Stimulated activated naive CD4-positive, alpha-beta T cell (primary cell): ENCODE results near the gene ADCY2.

ENCODE experiments used
- DNase-seq, 6 experiments: peaks; one replicate each; lab custom pipeline; 2025; lab: John Stamatoyannopoulos, UW

ADCY2 gene

DNA sequence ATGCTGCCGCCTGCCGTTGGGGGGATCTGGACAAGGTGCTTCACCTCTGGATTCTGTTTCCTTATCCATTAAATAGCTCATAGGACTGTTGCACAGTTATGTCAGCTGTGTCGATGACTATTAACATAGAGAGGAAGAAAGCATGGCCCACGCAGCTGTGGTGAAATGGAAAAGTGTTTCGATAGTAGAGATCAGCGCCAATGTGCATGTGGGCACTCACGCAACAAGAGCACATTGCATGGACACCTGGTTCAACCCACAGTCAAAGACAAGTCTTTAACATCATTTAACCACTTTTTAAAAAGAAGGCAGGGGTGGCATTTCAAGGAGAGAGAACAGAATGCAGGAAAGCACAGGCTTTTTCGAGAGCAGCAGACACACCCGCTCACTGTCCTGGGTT is 107.6 kb downstream of the ADCY2 start:
- DNase-seq: no peak

DNA sequence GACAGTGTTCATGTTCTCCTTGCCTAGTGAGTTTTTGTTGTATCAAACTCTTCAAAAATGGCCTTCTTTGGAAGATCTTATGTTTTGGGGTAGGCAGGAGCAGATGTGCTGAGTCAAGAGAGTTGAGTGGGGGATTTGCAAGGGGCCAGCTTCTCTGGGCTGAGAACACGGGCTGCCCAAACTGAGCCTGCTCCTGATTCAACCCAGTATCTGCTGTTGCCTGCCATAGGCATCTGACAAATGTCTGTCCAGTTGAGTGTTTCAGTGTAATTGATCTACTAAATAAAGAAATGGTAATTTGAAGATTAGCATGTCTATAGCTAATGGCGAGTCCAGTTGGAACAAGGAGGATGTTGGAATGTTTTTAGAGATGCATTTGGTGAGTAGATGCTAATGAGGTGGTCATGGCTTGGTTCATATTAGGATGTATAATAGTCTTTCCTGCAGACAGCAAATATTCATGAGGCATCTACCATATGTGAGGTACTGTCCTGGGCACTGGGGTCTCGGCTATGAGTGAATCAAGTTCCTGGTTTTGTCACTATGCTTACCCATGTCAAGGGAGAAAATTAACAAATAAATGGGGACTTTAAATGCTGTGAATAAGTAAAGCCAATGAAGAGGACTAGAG is 119.5 kb downstream of the ADCY2 start:
- no peak for DNase-seq

DNA sequence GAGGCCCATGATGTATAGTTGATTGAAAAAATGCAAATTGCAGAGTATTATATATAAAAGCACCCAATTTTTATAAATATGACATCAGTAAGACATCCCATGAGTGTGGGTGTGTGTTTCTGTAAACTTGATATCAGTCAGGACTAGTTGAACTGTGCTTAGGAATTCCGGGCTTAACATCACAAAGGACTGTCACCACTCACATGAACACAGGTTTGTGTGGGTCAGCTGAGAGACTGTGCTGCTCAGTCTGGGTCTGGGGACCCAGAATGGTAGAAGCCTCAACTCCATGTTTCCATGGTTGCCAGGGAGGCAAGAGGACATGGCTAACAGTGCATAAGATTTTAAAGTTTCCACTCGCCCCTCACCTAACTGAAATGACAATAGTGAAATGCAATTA is 120.3 kb downstream of the ADCY2 start:
- DNase-seq: no peak

DNA sequence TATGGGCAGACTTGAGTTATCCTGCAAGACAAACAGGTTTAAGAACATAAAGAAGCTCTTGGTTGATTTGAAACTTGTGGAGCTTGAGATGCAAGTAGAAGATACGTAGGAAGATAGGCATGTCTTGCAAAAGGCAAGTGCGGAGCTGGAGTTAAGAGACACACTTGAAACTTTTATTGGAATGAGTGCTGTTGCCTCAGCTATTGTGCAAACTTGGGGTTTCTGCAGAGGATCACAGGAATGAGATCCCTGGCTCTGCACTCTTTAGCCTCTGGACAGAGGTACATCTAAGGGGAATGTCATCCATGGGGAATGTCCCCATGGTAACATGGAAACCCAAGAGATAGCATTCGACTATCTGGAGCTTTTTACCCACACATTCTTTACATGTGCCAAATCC is 121.1 kb downstream of the ADCY2 start:
- no peak for DNase-seq

DNA sequence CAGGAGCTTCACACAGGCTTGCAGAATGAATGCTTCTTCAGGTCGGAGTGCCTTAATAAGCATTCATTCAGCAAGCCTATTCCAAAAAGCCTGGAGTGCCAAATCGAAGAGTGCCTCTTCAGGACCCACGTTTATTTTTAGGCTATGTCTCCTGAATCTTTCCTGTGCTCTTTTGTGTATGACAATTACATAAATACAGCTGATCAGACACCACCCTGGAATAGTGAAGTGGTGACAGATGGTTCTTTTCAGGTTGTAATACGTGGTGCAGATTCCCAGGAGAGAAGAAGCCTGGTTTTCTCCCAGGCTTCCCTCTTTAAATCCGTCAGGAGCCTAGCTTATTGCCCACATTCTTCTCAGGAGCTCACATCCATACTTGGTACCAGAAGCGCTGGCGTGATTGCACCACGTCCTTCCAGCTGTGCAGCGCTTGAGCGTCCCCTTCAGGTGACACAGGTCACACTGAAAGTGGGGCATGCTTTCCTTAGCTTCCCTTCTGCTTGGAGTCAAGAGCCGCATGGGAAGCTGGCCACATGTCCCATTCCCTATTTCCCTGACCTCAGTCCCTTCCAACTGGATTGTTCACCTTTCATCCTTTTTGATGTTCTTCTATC is 123.1 kb downstream of the ADCY2 start:
- DNase-seq: no peak

DNA sequence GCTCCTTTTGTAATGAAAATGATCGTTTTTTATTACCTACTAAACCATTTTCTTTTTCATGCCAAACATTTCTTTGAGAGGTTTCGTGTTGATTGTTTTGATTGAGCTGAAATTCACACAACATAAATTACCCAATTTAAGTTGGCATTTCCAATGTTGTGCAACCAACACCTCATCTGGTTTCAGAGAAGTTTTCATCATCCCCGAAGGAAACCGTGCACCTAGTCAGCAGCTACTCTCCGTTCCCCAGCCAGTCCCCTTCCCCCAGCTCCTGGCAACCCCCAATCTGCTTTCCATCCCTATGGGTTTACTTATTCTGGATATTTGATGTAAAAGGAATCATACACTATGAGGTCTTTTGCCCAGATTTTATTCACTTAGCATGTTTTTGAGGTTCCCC is 123.6 kb downstream of the ADCY2 start:
- no peak for DNase-seq

DNA sequence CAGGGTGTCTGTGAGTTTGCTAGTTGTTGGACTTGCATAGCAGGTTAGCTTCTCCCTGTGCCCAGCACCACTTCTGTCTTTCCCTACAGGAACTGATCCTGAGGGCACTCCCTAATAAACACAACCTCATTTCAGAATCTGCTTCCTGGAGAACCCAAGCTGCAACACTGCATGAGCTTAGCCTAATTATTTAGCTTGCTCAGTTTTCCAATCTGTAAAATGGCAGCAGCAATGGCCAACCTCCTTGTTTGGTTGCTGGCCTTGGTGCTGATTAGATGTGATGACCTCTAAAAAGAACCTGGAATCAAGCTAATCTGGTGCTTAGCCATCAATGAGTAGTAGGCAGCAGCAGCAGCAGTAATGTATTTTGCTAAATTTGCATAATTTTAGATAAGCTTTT is 133.9 kb downstream of the ADCY2 start:
- DNase-seq: no peak

DNA sequence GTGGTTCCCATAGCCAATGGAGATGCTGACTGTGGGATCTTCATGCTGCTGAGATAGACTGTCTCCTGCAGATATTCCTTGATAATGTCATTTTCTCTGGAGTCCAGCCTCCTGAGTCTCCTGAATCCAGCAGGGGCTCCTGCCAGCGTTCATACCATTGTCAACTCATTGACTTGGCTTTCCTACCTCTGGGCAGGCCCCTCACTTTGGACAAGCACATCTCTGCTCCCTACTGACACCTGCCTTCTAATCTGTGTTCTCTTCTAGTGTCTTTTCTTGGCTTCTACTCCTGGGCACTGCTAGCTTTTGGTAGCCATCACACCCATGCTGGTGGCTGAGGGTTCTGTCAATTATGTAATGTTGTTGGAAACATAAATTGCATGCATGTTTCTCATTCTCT is 138.0 kb downstream of the ADCY2 start:
- no peak for DNase-seq

DNA sequence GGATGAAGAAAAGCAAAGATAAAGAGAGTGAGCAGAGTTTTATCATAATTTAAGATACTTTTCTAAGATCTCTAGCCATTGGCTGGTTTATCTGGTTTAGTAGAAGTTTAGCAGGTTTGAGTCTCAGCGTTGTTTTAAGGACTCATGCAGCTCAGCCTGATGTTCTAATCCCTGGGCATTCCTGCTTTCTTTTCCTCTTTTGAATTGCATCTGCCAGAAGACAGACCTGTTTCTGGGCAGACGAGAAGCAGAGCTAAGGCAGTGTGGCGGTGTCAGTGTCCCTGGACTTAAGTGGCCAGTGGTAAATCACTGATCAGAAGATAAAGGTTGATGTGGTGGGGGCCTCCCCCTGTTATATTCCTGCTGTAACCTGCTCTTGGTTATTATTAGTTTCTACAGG is 138.6 kb downstream of the ADCY2 start:
- DNase-seq: no peak

DNA sequence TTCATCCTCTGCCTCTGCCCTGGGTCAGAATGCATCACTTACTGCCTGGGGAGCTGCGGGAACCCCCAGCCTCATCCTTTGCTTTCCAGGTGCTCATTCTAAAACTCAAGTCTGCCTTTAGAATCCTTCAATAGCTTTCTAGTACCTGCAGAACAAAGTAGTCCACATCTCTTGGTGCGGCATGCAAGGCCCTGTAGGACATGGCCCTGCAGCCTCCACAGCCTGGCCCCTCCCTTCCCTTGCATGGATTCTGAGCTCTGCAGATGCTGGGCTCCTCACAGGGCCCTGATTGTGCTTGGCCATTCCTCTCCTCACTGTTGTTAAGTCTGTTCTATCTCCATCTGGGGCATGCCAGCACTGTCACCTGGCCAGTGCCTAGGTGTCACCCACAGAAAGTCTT is 141.6 kb downstream of the ADCY2 start:
- no peak for DNase-seq

DNA sequence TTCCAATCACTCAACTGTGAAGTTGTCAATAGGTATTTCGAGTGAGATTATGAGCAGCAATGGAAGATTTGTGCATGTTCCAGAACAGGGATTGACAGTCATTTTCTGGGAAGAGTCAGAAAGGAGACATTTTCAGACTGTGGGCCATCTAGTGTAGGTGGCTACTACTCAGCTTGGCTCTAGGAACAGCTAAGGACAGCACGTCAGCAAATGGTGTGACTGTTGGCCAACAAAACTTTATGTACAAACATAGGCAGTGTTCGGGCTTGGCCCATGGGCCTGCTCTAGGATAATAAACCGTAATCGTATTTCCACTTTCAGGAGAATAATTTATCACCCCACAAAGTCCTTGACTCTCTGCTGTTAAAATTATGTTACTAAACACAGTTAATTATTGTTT is 143.6 kb downstream of the ADCY2 start:
- DNase-seq: no peak

DNA sequence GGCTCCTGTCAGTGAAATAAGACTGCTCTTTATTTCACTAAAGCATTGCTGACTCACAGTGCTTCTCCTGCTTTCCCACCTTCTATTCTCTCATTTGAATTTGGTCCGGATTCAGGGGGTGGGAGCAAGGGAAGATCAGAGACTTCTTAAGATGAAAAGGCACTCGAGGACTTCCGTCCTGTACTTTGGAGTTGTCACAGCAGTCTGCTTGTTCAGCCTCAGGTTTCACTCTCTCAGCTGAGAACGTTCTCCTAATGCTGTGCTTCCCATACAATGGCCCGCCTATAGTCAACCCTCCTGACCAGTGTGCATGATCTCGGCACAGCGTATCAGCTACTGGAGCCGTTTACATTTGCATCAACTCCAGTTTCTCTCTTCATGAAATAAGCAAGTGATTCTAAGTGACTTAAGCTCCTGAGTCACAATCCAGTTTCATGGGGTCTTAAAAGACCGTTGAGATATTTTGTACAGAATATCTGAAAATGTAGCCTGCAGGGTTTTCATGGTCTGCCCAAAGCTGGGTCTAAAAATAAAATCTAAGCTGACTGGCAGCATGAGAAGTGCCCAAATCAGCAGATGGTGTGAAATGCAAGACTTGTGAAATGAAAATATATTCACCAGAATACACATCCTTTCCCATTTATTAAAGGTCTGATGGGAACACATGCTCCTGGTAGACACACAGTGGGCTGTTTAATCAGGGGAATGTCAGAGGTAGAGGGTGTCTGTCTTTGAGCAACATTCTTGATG is 145.0 kb downstream of the ADCY2 start:
- DNase-seq: no peak

DNA sequence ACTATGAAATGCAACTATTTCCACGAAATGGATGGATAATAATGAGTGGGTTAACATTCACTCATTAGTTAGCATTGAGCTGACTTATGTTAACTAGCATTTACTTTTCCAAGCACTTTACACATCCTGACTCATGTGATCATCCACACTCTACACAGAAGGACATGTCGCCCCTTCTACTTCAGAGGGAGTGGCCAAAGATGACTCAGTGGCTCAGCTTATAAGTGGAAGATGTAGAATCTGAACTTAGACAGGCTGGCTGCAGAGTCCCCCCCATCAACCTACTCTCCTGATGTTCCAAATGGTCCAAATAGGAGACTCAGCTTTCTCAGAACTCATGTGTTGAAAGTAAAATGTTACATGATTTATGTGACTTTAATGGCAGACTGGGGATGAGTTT is 146.0 kb downstream of the ADCY2 start:
- DNase-seq: no peak

DNA sequence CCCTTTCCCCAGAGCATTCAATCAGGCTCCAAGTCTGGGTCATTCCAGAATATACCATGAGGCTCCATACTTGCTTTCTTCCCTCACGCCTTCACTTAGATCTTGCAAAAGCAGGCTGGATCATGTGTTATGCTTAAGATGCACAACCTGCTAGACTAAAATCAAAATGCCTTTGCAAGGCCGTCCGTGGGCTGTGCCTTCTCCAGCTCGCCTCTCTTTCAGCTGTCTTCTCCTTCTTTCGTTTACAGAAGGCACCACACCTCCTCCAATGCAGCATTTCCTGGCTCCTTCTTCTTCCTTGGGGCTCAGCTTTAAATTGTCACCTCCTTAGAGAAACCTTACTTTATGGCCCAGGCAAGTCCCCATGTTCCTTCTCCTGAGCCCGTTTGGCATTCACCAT is 150.6 kb downstream of the ADCY2 start:
- no peak for DNase-seq

DNA sequence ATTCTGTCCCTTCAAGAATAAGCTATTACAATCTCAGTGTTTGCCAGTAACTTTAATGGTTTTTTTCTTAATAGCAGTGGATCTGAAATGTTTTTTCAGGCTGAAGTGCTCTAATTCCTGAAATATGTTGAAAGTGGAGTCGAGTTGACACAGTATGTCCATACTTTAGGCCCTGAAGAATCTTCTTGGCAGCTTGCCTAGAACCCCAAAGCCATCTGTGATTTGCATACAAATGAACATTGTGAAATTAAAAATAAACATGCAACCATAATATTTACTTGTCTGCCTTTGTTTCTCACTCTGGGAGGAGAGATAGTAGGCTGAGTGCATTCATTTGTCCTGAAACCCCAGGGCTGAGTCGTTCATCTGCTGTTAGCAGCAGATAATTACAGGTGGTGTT is 152.7 kb downstream of the ADCY2 start:
- no peak for DNase-seq

DNA sequence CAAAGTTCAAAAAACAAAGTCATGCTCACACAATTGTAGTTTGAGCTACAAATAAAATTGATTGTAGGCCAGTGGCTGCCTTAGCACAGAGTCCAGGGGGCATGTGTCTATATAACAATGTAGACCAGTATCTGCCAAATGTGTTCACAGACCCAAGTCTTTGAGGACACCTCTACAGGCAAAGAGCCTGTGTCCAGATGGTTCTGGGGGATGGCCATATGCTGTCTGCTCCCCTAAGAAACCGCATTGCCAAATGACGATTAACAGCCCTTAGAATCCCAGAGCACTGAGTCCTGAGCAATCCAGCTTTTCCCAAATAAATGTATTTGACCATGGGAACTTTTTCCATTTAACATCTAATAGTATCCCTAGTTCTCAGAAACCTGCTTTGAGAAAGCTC is 169.6 kb downstream of the ADCY2 start:
- DNase-seq: no peak

DNA sequence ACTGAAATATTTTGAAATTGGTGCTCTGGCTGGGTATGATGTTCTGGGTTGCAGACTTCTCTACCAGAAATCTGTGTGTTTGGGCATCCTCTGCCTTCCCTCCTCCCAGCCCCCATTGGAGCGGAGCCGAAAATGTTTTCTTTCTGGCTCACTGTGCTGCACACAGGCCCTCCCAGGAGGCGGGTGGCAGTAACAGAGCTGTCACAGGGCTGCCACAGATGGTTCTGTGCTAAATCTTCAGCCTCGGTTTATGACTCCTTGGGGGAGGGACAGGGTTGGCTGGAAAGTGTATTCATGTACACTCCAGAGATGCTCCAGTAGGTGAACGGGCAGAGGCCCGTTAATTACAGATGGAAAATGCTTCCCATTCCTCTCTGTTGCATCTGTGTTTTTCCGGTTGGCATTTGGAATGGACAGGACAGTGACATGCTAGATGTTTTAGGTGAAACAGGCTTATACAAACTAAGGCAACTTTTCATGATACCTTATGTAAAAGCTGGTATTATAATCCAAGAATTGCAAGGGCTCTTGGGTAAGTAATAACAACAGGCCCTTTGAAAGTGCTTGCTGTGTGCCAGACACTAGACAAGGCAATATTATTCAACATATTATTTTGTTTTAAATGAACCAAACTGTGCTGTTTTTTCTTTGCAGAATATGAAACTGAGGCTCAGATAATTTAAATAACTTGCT is 180.2 kb downstream of the ADCY2 start:
- DNase-seq: no peak

DNA sequence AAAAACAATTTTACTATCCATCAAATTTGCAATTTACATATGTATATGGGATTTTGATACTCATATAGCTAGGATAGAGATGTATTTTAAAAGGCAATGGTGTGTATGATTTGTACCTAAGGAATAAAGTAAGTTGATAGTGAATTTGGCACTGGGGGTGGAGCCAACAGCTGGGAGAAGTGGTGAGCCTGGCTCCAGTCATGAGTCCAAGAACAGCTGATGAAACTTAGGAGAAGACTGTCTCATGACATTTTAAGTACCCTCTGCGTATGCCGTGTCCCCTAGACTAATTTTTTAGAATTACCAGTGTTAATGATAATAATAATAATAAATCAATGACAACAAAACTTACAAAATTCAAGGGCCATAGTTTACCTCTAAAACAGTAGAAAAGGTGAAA is 181.4 kb downstream of the ADCY2 start:
- no peak for DNase-seq

DNA sequence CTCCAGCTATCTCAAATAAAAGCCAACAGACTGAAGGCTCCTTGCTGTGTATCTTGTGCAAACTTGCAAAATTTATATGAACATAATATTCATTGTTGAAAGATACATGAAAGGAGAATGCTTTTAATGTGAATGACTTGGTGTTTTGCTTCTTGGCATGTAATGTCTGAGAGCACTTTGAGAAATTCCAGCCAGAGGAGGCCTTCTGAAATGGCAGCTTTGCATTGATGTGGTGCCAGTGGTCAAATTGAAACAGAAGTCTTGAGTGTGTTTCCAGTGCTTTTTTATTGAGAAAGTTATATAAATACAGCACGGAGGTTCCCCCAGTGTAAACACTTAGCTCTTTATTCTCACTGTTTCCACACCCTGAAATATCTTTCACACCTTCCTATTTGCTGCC is 182.1 kb downstream of the ADCY2 start:
- no peak for DNase-seq

DNA sequence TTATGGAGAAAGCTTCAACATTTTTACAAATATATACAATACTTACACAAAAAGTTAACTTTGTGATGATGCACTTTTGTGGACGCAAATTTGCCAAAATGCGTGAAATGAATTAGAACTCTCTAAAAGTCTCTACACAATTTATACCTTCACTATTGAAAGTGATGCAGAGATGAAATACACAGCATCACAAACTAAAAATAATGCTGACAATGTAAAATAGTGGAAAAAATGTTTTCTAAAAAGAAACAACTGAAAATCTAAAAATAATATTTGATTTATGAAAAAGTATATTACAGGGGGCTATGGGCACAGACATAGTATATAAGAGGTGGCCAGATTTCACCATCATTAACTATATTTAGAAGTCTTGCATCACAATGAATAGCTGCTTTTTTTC is 188.8 kb downstream of the ADCY2 start:
- no peak for DNase-seq

DNA sequence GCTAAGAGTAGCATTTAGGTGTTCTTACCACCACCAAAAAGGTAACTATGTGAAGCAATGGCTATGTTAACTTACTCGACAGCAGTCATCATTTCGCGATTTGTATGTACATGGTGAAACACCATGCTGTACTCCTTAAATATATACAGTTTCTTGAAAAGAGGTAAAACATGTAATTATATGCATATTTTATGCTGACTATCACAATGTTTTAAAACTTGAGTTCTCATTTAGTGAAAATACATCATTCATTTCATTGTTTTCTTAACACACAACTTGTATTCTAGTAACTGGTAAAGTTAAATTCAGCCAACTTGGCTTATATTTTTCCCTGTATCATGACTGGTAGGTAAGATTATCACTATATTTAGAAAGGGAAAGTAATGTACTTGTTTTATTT is 189.9 kb downstream of the ADCY2 start:
- no peak for DNase-seq

DNA sequence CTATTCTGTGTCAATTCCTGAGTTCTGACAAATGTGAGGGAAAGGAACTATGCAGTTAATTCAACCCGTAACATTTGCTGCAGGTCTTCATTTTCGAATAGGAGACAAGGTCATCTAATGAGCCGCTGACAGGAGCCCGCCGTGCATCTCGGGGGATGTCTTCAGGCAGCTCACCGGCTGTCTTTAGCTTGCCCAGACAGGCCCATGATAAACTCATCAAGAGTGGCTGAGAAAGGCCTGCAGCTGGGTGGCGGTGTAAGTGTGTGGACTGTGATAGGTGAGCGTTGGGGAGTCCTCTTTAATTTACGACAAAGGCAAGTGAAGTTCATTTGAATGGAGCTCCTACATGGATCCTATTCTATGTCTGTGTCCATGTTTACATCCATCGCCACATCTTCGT is 190.5 kb downstream of the ADCY2 start:
- DNase-seq: no peak

DNA sequence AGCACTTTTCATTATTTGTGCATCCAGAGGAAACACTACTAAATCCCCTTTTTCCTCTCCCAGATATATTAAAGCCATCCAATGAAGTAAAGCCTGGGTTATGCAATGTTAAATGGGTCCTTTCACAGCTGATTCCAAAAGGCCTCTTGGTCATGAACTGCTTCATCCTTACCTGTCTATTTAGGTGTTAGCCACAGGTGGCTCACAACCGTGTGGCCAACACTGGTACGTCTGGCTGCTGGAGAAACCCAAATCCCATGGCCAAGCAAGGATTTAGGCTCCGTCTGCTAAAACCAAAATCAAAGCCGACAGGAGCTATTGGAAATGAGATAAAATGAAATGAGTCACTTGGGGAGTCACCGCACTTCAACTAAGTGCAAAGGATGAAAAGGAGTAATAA is 193.9 kb downstream of the ADCY2 start:
- no peak for DNase-seq
